ENCODE results near the gene TMEM19.

The TMEM19 gene

GRCh38 chr12:71731439-71732356 is 45.8 kb downstream of the TMEM19 start:
- Histone ChIP-seq H3K9me3 (ENCODE audit: control insufficient read depth, low read length) (no peaks in the 10 kb centered on the region), H3K4me1 (ENCODE audit: control insufficient read depth, insufficient read depth, low read length, poor library complexity, severe bottlenecking) (no peaks in the 10 kb centered on the region), H3K4me3 (ENCODE audit: insufficient read depth, low read depth, low read length, poor library complexity, severe bottlenecking) (no peak overlapping the region), H3K27me3 (replicated peaks; ENCODE audit: control insufficient read depth, insufficient read depth, low read length, poor library complexity, severe bottlenecking) (no peaks in the 10 kb centered on the region), H3K27ac (ENCODE audit: insufficient read depth, low read length, poor library complexity, severe bottlenecking) (no peak overlapping the region), H3K36me3 (ENCODE audit: control insufficient read depth, insufficient read depth, low read length) (no peaks in the 10 kb centered on the region)
- no peak for DNase-seq

GRCh38 chr12:71732357-71732712 is 46.5 kb downstream of the TMEM19 start:
- no peaks in the 10 kb centered on the region for H3K4me1 ChIP-seq (ENCODE audit: control insufficient read depth, insufficient read depth, low read length, poor library complexity, severe bottlenecking)
- no peak overlapping the region for H3K4me3 ChIP-seq (ENCODE audit: insufficient read depth, low read depth, low read length, poor library complexity, severe bottlenecking)
- H3K9me3 ChIP-seq (ENCODE audit: control insufficient read depth, low read length) = no peaks in the 10 kb centered on the region
- no peak for DNase-seq
- H3K27me3 ChIP-seq (replicated peaks; ENCODE audit: control insufficient read depth, insufficient read depth, low read length, poor library complexity, severe bottlenecking) = no peaks in the 10 kb centered on the region
- H3K27ac ChIP-seq (ENCODE audit: insufficient read depth, low read length, poor library complexity, severe bottlenecking) = no peak overlapping the region
- H3K36me3 ChIP-seq (ENCODE audit: control insufficient read depth, insufficient read depth, low read length) = no peaks in the 10 kb centered on the region

GRCh38 chr12:71737197-71737596 is 51.3 kb downstream of the TMEM19 start:
- H3K9me3 ChIP-seq (ENCODE audit: control insufficient read depth, low read length) = no peaks in the 10 kb centered on the region
- no peak overlapping the region for H3K4me3 ChIP-seq (ENCODE audit: insufficient read depth, low read depth, low read length, poor library complexity, severe bottlenecking)
- no peaks in the 10 kb centered on the region for H3K4me1 ChIP-seq (ENCODE audit: control insufficient read depth, insufficient read depth, low read length, poor library complexity, severe bottlenecking)
- no peaks in the 10 kb centered on the region for H3K27me3 ChIP-seq (replicated peaks; ENCODE audit: control insufficient read depth, insufficient read depth, low read length, poor library complexity, severe bottlenecking)
- H3K36me3 ChIP-seq (ENCODE audit: control insufficient read depth, insufficient read depth, low read length) = no peaks in the 10 kb centered on the region
- H3K27ac ChIP-seq (ENCODE audit: insufficient read depth, low read length, poor library complexity, severe bottlenecking) = no peak overlapping the region
- no peak for DNase-seq

- Histone ChIP-seq H3K4me1 (ENCODE audit: control insufficient read depth, insufficient read depth, low read length, poor library complexity, severe bottlenecking) (no peaks in the 10 kb centered on the region), H3K27ac (ENCODE audit: insufficient read depth, low read length, poor library complexity, severe bottlenecking) (no peak overlapping the region), H3K27me3 (replicated peaks; ENCODE audit: control insufficient read depth, insufficient read depth, low read length, poor library complexity, severe bottlenecking) (no peaks in the 10 kb centered on the region), H3K36me3 (ENCODE audit: control insufficient read depth, insufficient read depth, low read length) (no peaks in the 10 kb centered on the region), H3K9me3 (ENCODE audit: control insufficient read depth, low read length) (no peaks in the 10 kb centered on the region), H3K4me3 (ENCODE audit: insufficient read depth, low read depth, low read length, poor library complexity, severe bottlenecking) (no peak overlapping the region)
- no peak for DNase-seq
Observed at GRCh38 chr12:71742998-71743397, 57.1 kb downstream of the TMEM19 start.

DNA sequence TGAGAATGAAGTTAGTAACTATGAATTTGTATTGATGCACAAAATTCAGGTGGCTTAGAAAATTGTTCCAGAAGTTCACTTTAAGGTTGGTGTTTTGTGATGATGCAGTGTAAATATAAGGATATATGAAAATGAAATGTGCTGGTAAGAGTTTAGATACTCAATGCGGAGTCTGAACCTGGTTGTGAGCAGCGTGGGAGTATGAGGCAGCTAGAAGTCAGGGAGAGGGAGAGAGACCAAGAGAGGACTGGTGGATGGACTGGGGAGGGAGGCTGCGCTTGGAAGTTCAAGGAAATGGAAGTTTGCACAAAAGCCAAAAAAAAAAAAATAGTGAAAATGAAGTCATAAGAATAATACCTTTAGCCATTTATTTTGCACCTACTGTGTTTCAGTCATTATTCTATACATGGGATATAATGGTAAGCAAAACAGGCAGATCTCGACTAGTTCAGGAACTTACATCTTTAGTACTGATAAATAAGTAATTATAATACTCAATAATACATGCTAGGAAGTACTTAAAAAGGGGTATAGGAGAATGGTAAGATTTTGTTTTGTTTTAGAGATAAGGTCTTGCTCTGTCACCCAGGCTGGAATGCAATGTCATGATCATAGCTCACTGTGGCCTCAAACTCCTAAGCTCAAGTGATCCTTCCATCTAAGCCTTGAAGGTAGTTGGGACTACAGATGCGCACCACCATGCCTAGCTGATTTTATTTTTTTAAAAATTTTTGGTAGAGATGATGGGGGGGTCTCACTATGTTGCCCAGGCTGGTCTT is 58.8 kb downstream of the TMEM19 start:
- H3K4me1 ChIP-seq (ENCODE audit: control insufficient read depth, insufficient read depth, low read length, poor library complexity, severe bottlenecking) = no peaks in the 10 kb centered on the region
- no peaks in the 10 kb centered on the region for H3K36me3 ChIP-seq (ENCODE audit: control insufficient read depth, insufficient read depth, low read length)
- H3K27ac ChIP-seq (ENCODE audit: insufficient read depth, low read length, poor library complexity, severe bottlenecking) = no peak overlapping the region

DNA sequence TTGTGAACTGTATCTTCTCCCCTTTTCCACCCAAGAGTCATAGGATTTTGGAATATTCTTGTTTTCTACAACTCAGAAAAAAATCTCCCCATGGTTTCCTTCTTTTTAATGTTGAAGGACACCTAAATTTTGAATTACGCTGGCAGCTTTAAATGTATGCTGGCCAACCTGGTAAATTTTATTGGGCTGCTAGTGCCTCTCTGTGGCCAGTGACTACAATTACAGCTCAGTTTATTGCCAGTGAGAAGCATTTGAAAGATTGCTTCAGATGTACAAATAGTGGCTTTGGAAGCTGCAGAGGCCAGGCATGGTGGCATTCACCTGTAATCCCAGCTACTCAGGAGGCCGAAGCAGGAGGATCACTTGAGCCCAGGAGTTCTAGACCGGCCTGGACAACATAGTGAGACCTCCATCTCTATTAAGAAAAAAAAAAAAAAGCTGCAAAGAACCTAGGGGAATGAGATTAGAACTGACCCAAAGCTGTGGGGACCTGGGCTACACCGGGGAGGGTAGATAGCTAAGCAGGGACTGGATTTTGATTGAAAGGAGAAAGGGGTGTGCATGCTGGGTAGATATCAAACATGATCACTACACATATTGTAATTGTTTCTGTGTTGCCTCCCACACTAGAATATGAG is 61.2 kb downstream of the TMEM19 start:
- peak in 1 of 3 donors; percentile 12 for DNase-seq
- no peaks in the 10 kb centered on the region for H3K9me3 ChIP-seq (ENCODE audit: control insufficient read depth, low read length)
- H3K4me3 ChIP-seq (ENCODE audit: insufficient read depth, low read depth, low read length, poor library complexity, severe bottlenecking) = no peak overlapping the region
- no peaks in the 10 kb centered on the region for H3K36me3 ChIP-seq (ENCODE audit: control insufficient read depth, insufficient read depth, low read length)
- no peak overlapping the region for H3K27ac ChIP-seq (ENCODE audit: insufficient read depth, low read length, poor library complexity, severe bottlenecking)
- no peaks in the 10 kb centered on the region for H3K4me1 ChIP-seq (ENCODE audit: control insufficient read depth, insufficient read depth, low read length, poor library complexity, severe bottlenecking)
- peaks cover 3% of the 10 kb centered on the region for H3K27me3 ChIP-seq (replicated peaks; ENCODE audit: control insufficient read depth, insufficient read depth, low read length, poor library complexity, severe bottlenecking)

More for the DNA sequence above, 58.8 kb downstream of the TMEM19 start:
- Histone ChIP-seq H3K9me3 (ENCODE audit: control insufficient read depth, low read length) (no peaks in the 10 kb centered on the region), H3K27me3 (replicated peaks; ENCODE audit: control insufficient read depth, insufficient read depth, low read length, poor library complexity, severe bottlenecking) (no peaks in the 10 kb centered on the region), H3K4me3 (ENCODE audit: insufficient read depth, low read depth, low read length, poor library complexity, severe bottlenecking) (no peak overlapping the region)
- no peak for DNase-seq

DNA sequence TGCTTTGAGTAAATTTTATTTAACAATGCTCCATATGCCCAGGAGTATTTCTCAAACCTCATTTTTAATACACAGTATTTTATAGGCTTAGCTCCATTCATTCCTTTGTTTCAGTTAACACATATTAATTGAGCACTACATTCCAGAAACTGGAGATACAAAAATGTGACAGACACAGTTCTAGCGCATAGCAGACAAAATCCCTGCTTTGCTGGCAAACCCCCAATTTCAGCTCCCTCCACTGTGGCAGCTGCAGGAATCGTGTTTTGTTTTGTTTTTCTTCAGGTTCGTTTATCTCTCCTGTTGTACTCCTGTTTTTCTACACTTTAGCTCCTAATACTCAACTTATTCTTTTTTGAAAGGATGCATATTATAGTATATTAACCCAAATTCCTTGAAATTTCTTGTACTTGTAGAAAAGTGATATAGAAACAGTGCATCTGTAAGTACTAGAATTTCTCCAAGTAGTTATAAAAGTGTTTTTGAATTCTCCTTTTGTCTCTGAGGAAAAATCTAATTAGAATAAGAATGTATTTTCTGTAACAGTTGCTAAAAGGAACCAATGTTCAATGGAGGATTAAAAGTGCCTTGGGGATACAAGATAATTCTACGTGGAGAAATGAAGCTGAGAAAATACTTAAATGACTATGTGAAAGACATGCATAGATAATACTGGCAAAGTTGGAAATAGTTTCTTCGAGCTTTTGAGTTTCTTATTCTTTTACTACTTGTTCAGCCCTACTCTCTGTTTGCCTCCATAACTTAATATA is 62.4 kb downstream of the TMEM19 start:
- H3K36me3 ChIP-seq (ENCODE audit: control insufficient read depth, insufficient read depth, low read length) = no peaks in the 10 kb centered on the region
- H3K4me3 ChIP-seq (ENCODE audit: insufficient read depth, low read depth, low read length, poor library complexity, severe bottlenecking) = no peak overlapping the region
- H3K27me3 ChIP-seq (replicated peaks; ENCODE audit: control insufficient read depth, insufficient read depth, low read length, poor library complexity, severe bottlenecking) = peaks cover 3% of the 10 kb centered on the region
- no peak for DNase-seq
- no peak overlapping the region for H3K27ac ChIP-seq (ENCODE audit: insufficient read depth, low read length, poor library complexity, severe bottlenecking)
- H3K4me1 ChIP-seq (ENCODE audit: control insufficient read depth, insufficient read depth, low read length, poor library complexity, severe bottlenecking) = no peaks in the 10 kb centered on the region
- no peaks in the 10 kb centered on the region for H3K9me3 ChIP-seq (ENCODE audit: control insufficient read depth, low read length)

- H3K4me1 ChIP-seq (ENCODE audit: control insufficient read depth, insufficient read depth, low read length, poor library complexity, severe bottlenecking) = peaks cover 3% of the 10 kb centered on the region
- no peaks in the 10 kb centered on the region for H3K36me3 ChIP-seq (ENCODE audit: control insufficient read depth, insufficient read depth, low read length)
- H3K4me3 ChIP-seq (ENCODE audit: insufficient read depth, low read depth, low read length, poor library complexity, severe bottlenecking) = no peak overlapping the region
- H3K27ac ChIP-seq (ENCODE audit: insufficient read depth, low read length, poor library complexity, severe bottlenecking) = no peak overlapping the region
- no peak for DNase-seq
- H3K27me3 ChIP-seq (replicated peaks; ENCODE audit: control insufficient read depth, insufficient read depth, low read length, poor library complexity, severe bottlenecking) = peaks cover 3% of the 10 kb centered on the region
- H3K9me3 ChIP-seq (ENCODE audit: control insufficient read depth, low read length) = no peaks in the 10 kb centered on the region
Observed at GRCh38 chr12:71749666-71750065, 63.8 kb downstream of the TMEM19 start.

- Histone ChIP-seq H3K9me3 (ENCODE audit: control insufficient read depth, low read length) (no peaks in the 10 kb centered on the region), H3K27me3 (replicated peaks; ENCODE audit: control insufficient read depth, insufficient read depth, low read length, poor library complexity, severe bottlenecking) (peaks cover 3% of the 10 kb centered on the region), H3K27ac (ENCODE audit: insufficient read depth, low read length, poor library complexity, severe bottlenecking) (no peak overlapping the region), H3K4me3 (ENCODE audit: insufficient read depth, low read depth, low read length, poor library complexity, severe bottlenecking) (no peak overlapping the region), H3K36me3 (ENCODE audit: control insufficient read depth, insufficient read depth, low read length) (no peaks in the 10 kb centered on the region), H3K4me1 (ENCODE audit: control insufficient read depth, insufficient read depth, low read length, poor library complexity, severe bottlenecking) (peaks cover 13% of the 10 kb centered on the region)
- no peak for DNase-seq
Observed at GRCh38 chr12:71752891-71753290, 67.0 kb downstream of the TMEM19 start.

Data from effector memory CD4-positive, alpha-beta T cell (primary cell).